Measurements from ENCODE around the gene CRMP1.
A peak's percentile ranks its signal among the peaks of the same experiment; 100 is the strongest.

Gene CRMP1

DNA sequence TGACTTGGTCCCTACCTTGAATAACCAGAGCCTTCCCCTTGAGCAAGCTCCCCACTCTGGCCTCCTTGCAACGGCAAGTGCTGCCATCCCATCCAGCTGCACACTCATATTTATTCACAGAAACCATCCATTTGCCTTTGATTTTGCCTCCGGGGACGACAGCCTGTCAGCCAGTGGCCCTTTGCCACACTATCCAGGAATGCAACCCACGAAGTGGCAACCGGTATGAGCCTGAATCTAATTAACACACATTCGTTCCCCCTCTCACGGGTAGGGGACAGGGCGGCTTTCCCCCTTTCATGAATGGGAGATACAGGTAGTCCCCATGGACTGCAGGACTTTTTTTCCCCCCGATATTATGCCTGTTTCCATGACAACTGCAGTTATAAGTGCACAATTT is 15.5 kb downstream of the CRMP1 start:
- H3K4me3 ChIP-seq (ENCODE audit: low read depth, low read length) = no peak overlapping the region
- TF ChIP-seq, protein P1, sequence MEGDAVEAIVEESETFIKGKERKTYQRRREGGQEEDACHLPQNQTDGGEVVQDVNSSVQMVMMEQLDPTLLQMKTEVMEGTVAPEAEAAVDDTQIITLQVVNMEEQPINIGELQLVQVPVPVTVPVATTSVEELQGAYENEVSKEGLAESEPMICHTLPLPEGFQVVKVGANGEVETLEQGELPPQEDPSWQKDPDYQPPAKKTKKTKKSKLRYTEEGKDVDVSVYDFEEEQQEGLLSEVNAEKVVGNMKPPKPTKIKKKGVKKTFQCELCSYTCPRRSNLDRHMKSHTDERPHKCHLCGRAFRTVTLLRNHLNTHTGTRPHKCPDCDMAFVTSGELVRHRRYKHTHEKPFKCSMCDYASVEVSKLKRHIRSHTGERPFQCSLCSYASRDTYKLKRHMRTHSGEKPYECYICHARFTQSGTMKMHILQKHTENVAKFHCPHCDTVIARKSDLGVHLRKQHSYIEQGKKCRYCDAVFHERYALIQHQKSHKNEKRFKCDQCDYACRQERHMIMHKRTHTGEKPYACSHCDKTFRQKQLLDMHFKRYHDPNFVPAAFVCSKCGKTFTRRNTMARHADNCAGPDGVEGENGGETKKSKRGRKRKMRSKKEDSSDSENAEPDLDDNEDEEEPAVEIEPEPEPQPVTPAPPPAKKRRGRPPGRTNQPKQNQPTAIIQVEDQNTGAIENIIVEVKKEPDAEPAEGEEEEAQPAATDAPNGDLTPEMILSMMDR (IDR thresholded peaks at IDR 0.05; ENCODE audit: low read depth, low read length) = no peak
- in situ Hi-C loops (cut with HindIII; ENCODE audit: low sequenced_read_pairs) = no loop called here
- no peak for DNase-seq (ENCODE audit: low read depth, low spot score)

DNA sequence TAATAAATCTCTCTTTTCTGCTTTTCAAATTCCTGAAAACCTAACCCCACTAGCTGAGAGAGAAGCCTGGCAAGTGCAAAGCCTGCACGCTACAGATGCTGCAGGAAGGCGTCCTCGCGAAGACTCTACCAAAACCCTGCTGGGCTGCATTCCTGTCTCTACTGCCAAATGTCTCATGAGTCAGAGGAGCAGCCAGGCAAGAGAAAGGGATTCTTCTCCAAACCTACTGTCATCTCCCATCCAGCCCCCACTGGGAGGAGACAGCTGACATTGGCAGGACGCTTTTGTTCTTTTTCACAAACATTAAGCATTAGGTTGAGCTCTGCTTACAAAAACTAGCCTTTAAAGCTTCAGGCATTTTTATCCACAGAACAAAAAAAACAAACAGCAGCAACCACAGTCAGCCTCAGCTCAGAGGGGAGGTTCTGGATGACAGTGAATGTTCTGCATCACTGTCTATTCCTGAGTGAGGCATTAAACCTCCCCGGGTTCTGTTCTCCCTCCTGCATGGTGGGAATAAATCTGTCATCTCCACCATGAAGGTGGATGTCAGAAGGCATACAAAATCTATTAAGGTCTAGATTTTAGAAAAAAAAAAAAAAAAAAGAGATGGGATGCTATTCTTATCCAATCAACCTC is 18.0 kb downstream of the CRMP1 start:
- in situ Hi-C loops (cut with HindIII; ENCODE audit: low sequenced_read_pairs) = no loop called here
- TF ChIP-seq, protein P1 (IDR thresholded peaks at IDR 0.05; ENCODE audit: low read depth, low read length) = no peak
- DNase-seq (ENCODE audit: low read depth, low spot score) = peak; percentile 64
- no peak overlapping the region for H3K4me3 ChIP-seq (ENCODE audit: low read depth, low read length)

DNA sequence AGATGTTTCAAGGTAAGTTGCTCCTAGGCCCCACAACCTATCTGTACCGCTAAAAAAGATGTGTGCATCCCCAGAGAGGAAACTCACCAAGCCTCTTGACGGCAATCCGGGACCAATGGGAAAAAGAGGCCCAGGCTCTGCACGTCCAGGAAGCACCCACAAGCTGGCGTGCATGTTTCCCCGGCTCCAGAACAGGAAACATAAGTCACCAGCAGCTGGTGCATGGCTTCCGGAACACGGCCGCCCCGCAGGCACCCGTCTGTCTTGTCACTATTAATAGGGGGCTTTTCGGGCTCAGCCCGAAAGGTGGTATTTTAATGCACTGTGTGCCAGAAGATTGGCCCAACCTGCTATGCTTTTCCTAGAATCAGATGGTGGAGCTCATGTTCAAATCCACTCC is 22.2 kb downstream of the CRMP1 start:
- TF ChIP-seq, protein P1 (IDR thresholded peaks at IDR 0.05; ENCODE audit: low read depth, low read length) = no peak
- in situ Hi-C loops (cut with HindIII; ENCODE audit: low sequenced_read_pairs) = no loop called here
- H3K4me3 ChIP-seq (ENCODE audit: low read depth, low read length) = no peak overlapping the region
- no peak for DNase-seq (ENCODE audit: low read depth, low spot score)

DNA sequence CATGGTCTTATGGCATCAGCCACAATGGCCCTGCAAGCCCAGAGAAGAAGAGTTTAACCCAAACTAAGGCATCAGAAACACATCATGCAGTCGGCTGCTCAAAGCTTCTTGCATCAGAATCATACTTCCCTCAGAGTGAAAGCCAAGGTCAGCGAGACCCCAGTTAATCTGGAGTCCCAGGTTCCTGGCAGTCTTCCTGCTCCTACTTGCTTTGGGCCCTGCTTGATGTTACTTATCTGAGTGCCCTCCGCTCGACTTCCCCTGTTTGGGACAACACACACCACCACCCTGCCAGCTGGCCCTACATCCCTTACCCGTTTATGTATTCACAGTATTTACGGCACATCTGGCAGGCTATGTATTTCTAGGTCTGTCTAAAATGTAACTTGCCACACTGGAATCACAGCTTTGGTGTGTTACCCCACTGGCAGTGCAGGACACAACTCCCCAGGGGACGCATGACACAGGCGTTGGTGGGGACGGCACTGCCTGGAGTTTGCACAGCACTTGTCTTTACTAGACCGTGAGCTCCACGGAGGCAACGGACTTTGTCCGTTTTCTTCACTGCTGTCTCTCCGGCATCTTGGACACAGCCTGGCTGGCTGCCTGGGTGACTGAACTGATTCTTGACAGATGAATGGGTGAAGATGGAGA is 22.8 kb downstream of the CRMP1 start:
- TF ChIP-seq, protein P1 (IDR thresholded peaks at IDR 0.05; ENCODE audit: low read depth, low read length) = no peak
- in situ Hi-C loops (cut with HindIII; ENCODE audit: low sequenced_read_pairs) = no loop called here
- DNase-seq (ENCODE audit: low read depth, low spot score) = no peak
- H3K4me3 ChIP-seq (ENCODE audit: low read depth, low read length) = no peak overlapping the region

DNA sequence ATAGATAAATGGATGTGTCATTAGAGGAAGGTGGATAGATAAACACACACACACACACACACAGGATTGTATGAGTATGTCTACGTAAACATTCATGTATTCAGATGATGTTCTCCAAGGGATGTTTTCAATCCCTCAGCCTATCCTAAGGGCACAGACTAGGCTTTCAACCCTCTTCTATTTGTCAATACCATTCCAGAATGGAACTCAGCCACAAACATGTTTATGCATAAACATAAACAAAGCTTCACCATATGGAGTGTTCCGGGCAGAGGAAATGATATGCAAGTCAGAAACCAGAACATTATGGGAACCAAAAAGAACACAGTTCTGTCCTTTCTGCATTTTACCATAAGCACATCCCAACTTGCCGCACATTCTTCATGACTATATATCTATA is 25.0 kb downstream of the CRMP1 start:
- DNase-seq (ENCODE audit: low read depth, low spot score) = no peak
- TF ChIP-seq, protein P1 (IDR thresholded peaks at IDR 0.05; ENCODE audit: low read depth, low read length) = no peak
- in situ Hi-C loops (cut with HindIII; ENCODE audit: low sequenced_read_pairs) = no loop called here
- H3K4me3 ChIP-seq (ENCODE audit: low read depth, low read length) = no peak overlapping the region

DNA sequence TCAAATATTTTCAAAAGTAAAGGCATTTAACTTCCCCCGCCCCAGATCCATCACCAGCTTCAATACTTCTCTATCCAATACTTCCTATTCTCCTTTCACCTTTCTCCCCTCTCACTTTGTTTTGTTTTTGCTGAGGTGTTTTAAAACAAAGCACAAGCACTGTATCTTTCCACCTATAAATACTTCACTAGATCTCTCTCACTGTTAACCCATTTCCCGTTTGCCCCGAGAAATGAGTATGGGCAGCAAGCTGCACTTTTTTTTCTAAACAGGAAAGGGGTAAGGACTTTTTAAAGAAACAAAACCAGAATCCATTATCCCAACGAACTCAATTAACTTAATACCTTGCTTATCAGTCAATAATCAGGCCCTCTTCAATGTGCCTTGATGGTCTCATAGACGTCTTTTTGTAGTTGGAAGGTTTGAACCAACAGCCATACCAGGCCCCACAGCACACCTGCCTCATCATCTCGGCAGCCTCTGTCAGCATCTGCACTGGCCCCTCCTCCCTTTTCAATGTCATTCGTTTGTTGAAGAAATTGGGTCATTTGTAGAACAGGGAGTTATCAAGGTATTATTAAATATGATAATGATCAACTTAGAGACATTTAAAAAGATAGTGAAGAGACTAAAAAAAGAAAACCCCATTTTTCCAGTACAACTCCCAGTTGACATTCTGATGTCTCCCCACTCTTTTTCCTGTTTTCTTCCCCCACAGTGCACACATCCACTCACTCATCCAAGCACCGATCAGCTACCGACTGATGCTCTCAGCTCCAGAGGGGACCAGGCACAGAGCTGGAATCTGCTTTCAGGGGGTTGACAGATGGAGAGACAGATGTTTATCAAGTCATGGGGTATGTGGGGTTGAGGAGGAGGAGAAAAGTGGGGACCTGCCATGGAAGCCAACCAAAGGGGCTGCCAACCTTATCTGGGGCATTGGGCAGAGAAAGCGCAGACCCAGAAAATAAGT is 25.8 kb downstream of the CRMP1 start:
- H3K4me3 ChIP-seq (ENCODE audit: low read depth, low read length) = no peak overlapping the region
- in situ Hi-C loops (cut with HindIII; ENCODE audit: low sequenced_read_pairs) = no loop called here
- TF ChIP-seq, protein P1 (IDR thresholded peaks at IDR 0.05; ENCODE audit: low read depth, low read length) = no peak
- DNase-seq (ENCODE audit: low read depth, low spot score) = no peak

Data from astrocyte of the spinal cord (primary cell).